ENCODE data around the gene CACNG6. TPM values are rescaled to one million over a fixed set of nuclear protein-coding genes. Genes with fewer than 3 reads are reported as not detected.

Gene CACNG6
- total RNA-seq, 1 donor from 2014 or later = not detected

GRCh38 chr19:53966931-53967330, 24.5 kb upstream of the CACNG6 start:
- H3K27me3 Mint-ChIP-seq (ENCODE audit: insufficient read depth, low read depth) = peaks cover 4% of the 10 kb centered on the region
- Histone ChIP-seq H3K79me2 (ENCODE audit: low read depth) (no peaks in the 10 kb centered on the region), H3K9ac (no peak overlapping the region), H3K36me3 (no peaks in the 10 kb centered on the region), H3F3A (ENCODE audit: low read depth) (no peaks in the 10 kb centered on the region), H3K4me3 (no peak overlapping the region), H3K9me3 (ENCODE audit: low read depth) (no peaks in the 10 kb centered on the region), H2AFZ (replicated peaks) (no peak overlapping the region), H3K4me2 (no peak overlapping the region), H4K20me1 (ENCODE audit: low read depth) (no peaks in the 10 kb centered on the region), H3K27ac (no peak overlapping the region), H3K27me3 (peaks cover 37% of the 10 kb centered on the region), H3K4me1 (peaks cover 9% of the 10 kb centered on the region)
- no peaks in the 10 kb centered on the region for H3K9me3 Mint-ChIP-seq
- H3K4me1 Mint-ChIP-seq = peaks cover 13% of the 10 kb centered on the region
- H3K4me3 Mint-ChIP-seq = no peak overlapping the region
- no peak for DNase-seq (ENCODE audit: low spot score)
- TF ChIP-seq EZH2 (IDR thresholded peaks at IDR 0.05) (no peak), EZH2phosphoT487 (IDR thresholded peaks at IDR 0.05) (no peak), CTCF (IDR thresholded peaks at IDR 0.05) (no peak)
- no peak overlapping the region for H3K27ac Mint-ChIP-seq
- H3K36me3 Mint-ChIP-seq = peaks cover 9% of the 10 kb centered on the region

GRCh38 chr19:53969366-53969765, 22.1 kb upstream of the CACNG6 start:
- Histone ChIP-seq H4K20me1 (ENCODE audit: low read depth) (no peaks in the 10 kb centered on the region), H3F3A (ENCODE audit: low read depth) (no peaks in the 10 kb centered on the region), H3K36me3 (no peaks in the 10 kb centered on the region), H3K9ac (no peak overlapping the region), H3K4me1 (peaks cover 4% of the 10 kb centered on the region), H2AFZ (replicated peaks) (no peak overlapping the region), H3K9me3 (ENCODE audit: low read depth) (no peaks in the 10 kb centered on the region), H3K4me3 (no peak overlapping the region), H3K4me2 (no peak overlapping the region), H3K27ac (no peak overlapping the region), H3K79me2 (ENCODE audit: low read depth) (no peaks in the 10 kb centered on the region), H3K27me3 (peaks cover 13% of the 10 kb centered on the region)
- TF ChIP-seq EZH2 (IDR thresholded peaks at IDR 0.05) = no peak
- TF ChIP-seq CTCF (IDR thresholded peaks at IDR 0.05) = no peak
- no peak for TF ChIP-seq EZH2phosphoT487 (IDR thresholded peaks at IDR 0.05)
- DNase-seq (ENCODE audit: low spot score) = no peak
- Mint-ChIP-seq H3K4me1 (peaks cover 4% of the 10 kb centered on the region), H3K9me3 (no peaks in the 10 kb centered on the region), H3K36me3 (peaks cover 6% of the 10 kb centered on the region), H3K27me3 (ENCODE audit: insufficient read depth, low read depth) (peaks cover 3% of the 10 kb centered on the region), H3K27ac (no peak overlapping the region), H3K4me3 (no peak overlapping the region)

- no peak overlapping the region for H3K4me3 ChIP-seq
- Mint-ChIP-seq H3K27ac (no peak overlapping the region), H3K36me3 (peaks cover 5% of the 10 kb centered on the region), H3K27me3 (ENCODE audit: insufficient read depth, low read depth) (peaks cover 3% of the 10 kb centered on the region), H3K4me1 (no peaks in the 10 kb centered on the region), H3K4me3 (no peak overlapping the region), H3K9me3 (no peaks in the 10 kb centered on the region)
- H3K79me2 ChIP-seq (ENCODE audit: low read depth) = no peaks in the 10 kb centered on the region
- H3K27me3 ChIP-seq = no peaks in the 10 kb centered on the region
- DNase-seq (ENCODE audit: low spot score) = no peak
- H3K9me3 ChIP-seq (ENCODE audit: low read depth) = no peaks in the 10 kb centered on the region
- no peak overlapping the region for H3K9ac ChIP-seq
- no peak for TF ChIP-seq EZH2 (IDR thresholded peaks at IDR 0.05)
- no peak for TF ChIP-seq CTCF (IDR thresholded peaks at IDR 0.05)
- TF ChIP-seq EZH2phosphoT487 (IDR thresholded peaks at IDR 0.05) = no peak
- peak overlapping the region; percentile 86 for H2AFZ ChIP-seq (replicated peaks)
- peaks cover 4% of the 10 kb centered on the region for H3K4me1 ChIP-seq
- no peak overlapping the region for H3K27ac ChIP-seq
- H3K4me2 ChIP-seq = no peak overlapping the region
- H3K36me3 ChIP-seq = no peaks in the 10 kb centered on the region
- no peaks in the 10 kb centered on the region for H3F3A ChIP-seq (ENCODE audit: low read depth)
- no peaks in the 10 kb centered on the region for H4K20me1 ChIP-seq (ENCODE audit: low read depth)
These were observed 19.8 kb upstream of the CACNG6 start for GRCh38 chr19:53971673-53972072.
